ENCODE results near the gene FAM3A. TPM values are rescaled to one million over a fixed set of nuclear protein-coding genes. Genes with fewer than 3 reads are reported as not detected.

The FAM3A gene
- total and polyA plus RNA-seq, 2 experiments from 2014 or later, result 12.0 to 16.5 TPM

DNA sequence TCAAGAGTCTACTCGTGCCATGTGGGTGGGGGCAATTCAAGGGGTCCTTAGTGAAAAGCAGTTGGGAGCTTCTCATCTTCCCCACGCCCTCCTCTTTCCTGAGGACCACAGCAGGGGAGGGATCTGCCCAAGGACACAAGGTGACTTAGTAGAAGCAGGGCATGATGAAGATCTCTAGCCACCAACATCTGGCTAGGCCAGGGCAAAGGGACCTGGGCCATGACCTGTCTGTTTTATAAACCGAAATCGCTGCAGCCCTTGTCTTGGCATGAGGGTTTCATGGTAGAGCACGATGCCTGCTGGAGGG, 25.5 kb upstream of the FAM3A start:
- no peak overlapping the region for H2AFZ ChIP-seq
- Mint-ChIP-seq H3K36me3 (ENCODE audit: low read depth) (peaks cover 31% of the 10 kb centered on the region), H3K9me3 (no peaks in the 10 kb centered on the region), H3K4me1 (peaks cover 5% of the 10 kb centered on the region), H3K4me3 (no peak overlapping the region), H3K27ac (no peak overlapping the region), H3K27me3 (ENCODE audit: insufficient read depth, low read depth, poor library complexity) (peaks cover 5% of the 10 kb centered on the region)
- no peak overlapping the region for H3K4me3 ChIP-seq
- 0 out of 2 replicates have a peak, but pooled peaks cover 3% of the 10 kb centered on the region for H3K79me2 ChIP-seq (replicated peaks; ENCODE audit: insufficient read depth)
- H3F3A ChIP-seq (replicated peaks; ENCODE audit: low read depth), result no peaks in the 10 kb centered on the region
- no peaks in the 10 kb centered on the region for H3K4me1 ChIP-seq (ENCODE audit: insufficient read depth)
- no peaks in the 10 kb centered on the region for H3K27me3 ChIP-seq (ENCODE audit: insufficient read depth)
- H3K9me2 ChIP-seq (ENCODE audit: insufficient read depth), result no peaks in the 10 kb centered on the region
- no peak for ATAC-seq
- TF ChIP-seq EZH2phosphoT487 (IDR thresholded peaks at IDR 0.05; ENCODE audit: unreplicated experiment), result no peak
- TF ChIP-seq, protein P1, sequence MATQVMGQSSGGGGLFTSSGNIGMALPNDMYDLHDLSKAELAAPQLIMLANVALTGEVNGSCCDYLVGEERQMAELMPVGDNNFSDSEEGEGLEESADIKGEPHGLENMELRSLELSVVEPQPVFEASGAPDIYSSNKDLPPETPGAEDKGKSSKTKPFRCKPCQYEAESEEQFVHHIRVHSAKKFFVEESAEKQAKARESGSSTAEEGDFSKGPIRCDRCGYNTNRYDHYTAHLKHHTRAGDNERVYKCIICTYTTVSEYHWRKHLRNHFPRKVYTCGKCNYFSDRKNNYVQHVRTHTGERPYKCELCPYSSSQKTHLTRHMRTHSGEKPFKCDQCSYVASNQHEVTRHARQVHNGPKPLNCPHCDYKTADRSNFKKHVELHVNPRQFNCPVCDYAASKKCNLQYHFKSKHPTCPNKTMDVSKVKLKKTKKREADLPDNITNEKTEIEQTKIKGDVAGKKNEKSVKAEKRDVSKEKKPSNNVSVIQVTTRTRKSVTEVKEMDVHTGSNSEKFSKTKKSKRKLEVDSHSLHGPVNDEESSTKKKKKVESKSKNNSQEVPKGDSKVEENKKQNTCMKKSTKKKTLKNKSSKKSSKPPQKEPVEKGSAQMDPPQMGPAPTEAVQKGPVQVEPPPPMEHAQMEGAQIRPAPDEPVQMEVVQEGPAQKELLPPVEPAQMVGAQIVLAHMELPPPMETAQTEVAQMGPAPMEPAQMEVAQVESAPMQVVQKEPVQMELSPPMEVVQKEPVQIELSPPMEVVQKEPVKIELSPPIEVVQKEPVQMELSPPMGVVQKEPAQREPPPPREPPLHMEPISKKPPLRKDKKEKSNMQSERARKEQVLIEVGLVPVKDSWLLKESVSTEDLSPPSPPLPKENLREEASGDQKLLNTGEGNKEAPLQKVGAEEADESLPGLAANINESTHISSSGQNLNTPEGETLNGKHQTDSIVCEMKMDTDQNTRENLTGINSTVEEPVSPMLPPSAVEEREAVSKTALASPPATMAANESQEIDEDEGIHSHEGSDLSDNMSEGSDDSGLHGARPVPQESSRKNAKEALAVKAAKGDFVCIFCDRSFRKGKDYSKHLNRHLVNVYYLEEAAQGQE (IDR thresholded peaks at IDR 0.05; ENCODE audit: unreplicated experiment), result no peak
- no peak for TF ChIP-seq NANOG (IDR thresholded peaks at IDR 0.05; ENCODE audit: borderline replicate concordance)
- TF ChIP-seq, protein P2, sequence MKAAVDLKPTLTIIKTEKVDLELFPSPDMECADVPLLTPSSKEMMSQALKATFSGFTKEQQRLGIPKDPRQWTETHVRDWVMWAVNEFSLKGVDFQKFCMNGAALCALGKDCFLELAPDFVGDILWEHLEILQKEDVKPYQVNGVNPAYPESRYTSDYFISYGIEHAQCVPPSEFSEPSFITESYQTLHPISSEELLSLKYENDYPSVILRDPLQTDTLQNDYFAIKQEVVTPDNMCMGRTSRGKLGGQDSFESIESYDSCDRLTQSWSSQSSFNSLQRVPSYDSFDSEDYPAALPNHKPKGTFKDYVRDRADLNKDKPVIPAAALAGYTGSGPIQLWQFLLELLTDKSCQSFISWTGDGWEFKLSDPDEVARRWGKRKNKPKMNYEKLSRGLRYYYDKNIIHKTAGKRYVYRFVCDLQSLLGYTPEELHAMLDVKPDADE (IDR thresholded peaks at IDR 0.05), result no peak
- TF ChIP-seq CREB1 (CRISPR knock-in tag; IDR thresholded peaks at IDR 0.05; ENCODE audit: low read depth), result no peak
- no peak for TF ChIP-seq STAT1 (IDR thresholded peaks at IDR 0.05; ENCODE audit: unreplicated experiment)
- no peak for TF ChIP-seq JUNB (IDR thresholded peaks at IDR 0.05; ENCODE audit: unreplicated experiment)
- no peak for TF ChIP-seq ZNF114 (CRISPR knock-in tag; IDR thresholded peaks at IDR 0.05)
- TF ChIP-seq, protein P3, sequence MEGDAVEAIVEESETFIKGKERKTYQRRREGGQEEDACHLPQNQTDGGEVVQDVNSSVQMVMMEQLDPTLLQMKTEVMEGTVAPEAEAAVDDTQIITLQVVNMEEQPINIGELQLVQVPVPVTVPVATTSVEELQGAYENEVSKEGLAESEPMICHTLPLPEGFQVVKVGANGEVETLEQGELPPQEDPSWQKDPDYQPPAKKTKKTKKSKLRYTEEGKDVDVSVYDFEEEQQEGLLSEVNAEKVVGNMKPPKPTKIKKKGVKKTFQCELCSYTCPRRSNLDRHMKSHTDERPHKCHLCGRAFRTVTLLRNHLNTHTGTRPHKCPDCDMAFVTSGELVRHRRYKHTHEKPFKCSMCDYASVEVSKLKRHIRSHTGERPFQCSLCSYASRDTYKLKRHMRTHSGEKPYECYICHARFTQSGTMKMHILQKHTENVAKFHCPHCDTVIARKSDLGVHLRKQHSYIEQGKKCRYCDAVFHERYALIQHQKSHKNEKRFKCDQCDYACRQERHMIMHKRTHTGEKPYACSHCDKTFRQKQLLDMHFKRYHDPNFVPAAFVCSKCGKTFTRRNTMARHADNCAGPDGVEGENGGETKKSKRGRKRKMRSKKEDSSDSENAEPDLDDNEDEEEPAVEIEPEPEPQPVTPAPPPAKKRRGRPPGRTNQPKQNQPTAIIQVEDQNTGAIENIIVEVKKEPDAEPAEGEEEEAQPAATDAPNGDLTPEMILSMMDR (conservative IDR thresholded peaks at IDR 0.05; ENCODE audit: low read depth in 2 of 2), result no peak
- no peak for TF ChIP-seq POLR2AphosphoS5 (IDR thresholded peaks at IDR 0.05; ENCODE audit: low read depth)
- H3K4me2 ChIP-seq, result no peak overlapping the region
- no peaks in the 10 kb centered on the region for H4K20me1 ChIP-seq (replicated peaks; ENCODE audit: insufficient read depth)
- H3K36me3 ChIP-seq (ENCODE audit: insufficient read depth), result no peaks in the 10 kb centered on the region
- no peak overlapping the region for H3K27ac ChIP-seq (ENCODE audit: low read depth)
- no peak for DNase-seq (ENCODE audit: low spot score)

Measured in GM23338 (cell line).